GM18508 (cell line): ENCODE results near the gene SLC38A1.
"Not testable (repeated sequence)": the region's sequence is repeated elsewhere in the genome, so short reads cannot be mapped to it uniquely, and the experiment has no call there.

ENCODE experiments used
- ATAC-seq: cut with Tn5 transposase; IDR thresholded peaks from one replicate; pipeline ENCODE4 v1.9.1; 2021; ENCODE audit warnings: moderate number of reproducible peaks; ENCODE audit not compliant: insufficient read depth, unreplicated experiment

SLC38A1 gene

GRCh38 chr12:46177025-46177424 lies 91.8 kb downstream of the SLC38A1 start:
- no peak for ATAC-seq

GRCh38 chr12:46174919-46175318 lies 93.9 kb downstream of the SLC38A1 start:
- no peak for ATAC-seq

GRCh38 chr12:46174061-46174662 lies 94.7 kb downstream of the SLC38A1 start:
- ATAC-seq: no peak

GRCh38 chr12:46168426-46168825 lies 100.4 kb downstream of the SLC38A1 start:
- ATAC-seq: no peak

- ATAC-seq: no peak
Measured at GRCh38 chr12:46167412-46167811, 101.4 kb downstream of the SLC38A1 start.

GRCh38 chr12:46165191-46165590 lies 103.7 kb downstream of the SLC38A1 start:
- ATAC-seq: no peak

- ATAC-seq: no peak
Measured at GRCh38 chr12:46164186-46164761, 104.6 kb downstream of the SLC38A1 start.

GRCh38 chr12:46162549-46163076 lies 106.2 kb downstream of the SLC38A1 start:
- not testable (repeated sequence) for ATAC-seq

- ATAC-seq: no peak
Measured at GRCh38 chr12:46160981-46161690, 107.7 kb downstream of the SLC38A1 start.

- no peak for ATAC-seq
Measured at GRCh38 chr12:46160101-46160980, 108.5 kb downstream of the SLC38A1 start.

- ATAC-seq: no peak
Measured at GRCh38 chr12:46159309-46159901, 109.4 kb downstream of the SLC38A1 start.

GRCh38 chr12:46158501-46158900 lies 110.3 kb downstream of the SLC38A1 start:
- ATAC-seq: no peak

GRCh38 chr12:46154221-46154985 lies 114.4 kb downstream of the SLC38A1 start:
- ATAC-seq: no peak

- no peak for ATAC-seq
Measured at GRCh38 chr12:46153268-46153872, 115.5 kb downstream of the SLC38A1 start.

GRCh38 chr12:46152456-46152855 lies 116.4 kb downstream of the SLC38A1 start:
- no peak for ATAC-seq

- no peak for ATAC-seq
Measured at GRCh38 chr12:46150735-46151134, 118.1 kb downstream of the SLC38A1 start.

- ATAC-seq: no peak
Measured at GRCh38 chr12:46149905-46150304, 118.9 kb downstream of the SLC38A1 start.

GRCh38 chr12:46149079-46149464 lies 119.8 kb downstream of the SLC38A1 start:
- ATAC-seq: no peak
